Adrenal gland (tissue), 12 donors: ENCODE data around the gene METTL26. TPM values are rescaled to one million over a fixed set of nuclear protein-coding genes. Genes with fewer than 3 reads are reported as not detected.
"Not testable (repeated sequence)": the region's sequence is repeated elsewhere in the genome, so short reads cannot be mapped to it uniquely, and the experiment has no call there.

Experiments
- DNase-seq, 7 donors: peaks; one replicate each; pipeline ENCODE4 v3.0.0-alpha.2; 2019 to 2020
- H3K27ac ChIP-seq, 5 donors: fragments of 200-600 bp; sonication (generic) in 4 of 5; 1 replicate in 3 of 5; 2 replicates in 2 of 5; pipeline versions ENCODE4 v1.5.1 to v1.8.0; 2016 to 2020; ENCODE audit warnings: mild to moderate bottlenecking in 1 of 5
- H3K27me3 ChIP-seq: fragments of 200-600 bp; 2 replicates; pipeline ENCODE4 v1.8.0; 2021
- H3K36me3 ChIP-seq, 2 donors: fragments of 200-600 bp; replicated peaks in 1 of 2; 1 replicate in 1 of 2; 2 replicates in 1 of 2; pipeline versions ENCODE4 v1.5.1 to v1.8.0; 2018 to 2022
- H3K4me1 ChIP-seq, 2 donors: fragments of 200-600 bp; replicated peaks in 1 of 2; 1 replicate in 1 of 2; 2 replicates in 1 of 2; pipeline versions ENCODE4 v1.5.1 to v1.8.0; 2018 to 2021
- H3K4me3 ChIP-seq, 4 donors: fragments of 200-600 bp; sonication (generic) in 3 of 4; one replicate each; pipeline ENCODE4 v1.5.1; 2016 to 2018
- H3K9me3 ChIP-seq, 3 donors: fragments of 200-600 bp; sonication (generic) in 1 of 3; replicated peaks in 1 of 3; 1 replicate in 2 of 3; 2 replicates in 1 of 3; pipeline versions ENCODE4 v1.5.1 to v1.8.0; 2016 to 2021
- CTCF ChIP-seq, 6 experiments: fragments of 450-650 bp in 4 of 6; fragments of 200-600 bp in 2 of 6; sonication (generic) in 1 of 6; IDR thresholded peaks; 1 replicate in 5 of 6; 2 replicates in 1 of 6; pipeline versions ENCODE4 v1.5.1 to v1.8.0; 2016 to 2021; ENCODE audit warnings: antibody characterized with exemption in 6 of 6, mild to moderate bottlenecking in 2 of 6, moderate library complexity in 1 of 6
- POLR2A ChIP-seq, 2 donors: fragments of 450-650 bp; IDR thresholded peaks; one replicate each; pipeline ENCODE4 v1.6.1; 2017; ENCODE audit warnings: antibody characterized with exemption in 2 of 2, mild to moderate bottlenecking in 2 of 2, moderate library complexity in 1 of 2
- WGBS, 4 donors: extraction: QIAGEN DNeasy Blood & Tissue Kit in 2 of 4; methylation state at CpG; one replicate each; pipeline versions ENCODE4 v1.1.5 to v1.1.7; 2013 to 2017; 5-methylcytosine and 5-hydroxymethylcytosine counted together
- intact Hi-C, 2 donors: fragments of 100-400 bp; cut with DNase I; formaldehyde crosslinking; loops; one replicate each; pipeline versions ENCODE4 v1.14.1 to v1.15.0; 2022 to 2023
- polyA plus RNA-seq, 3 donors: library from polyadenylated mRNA; stranded (reverse); fragments of 200-250 nt in 2 of 3; fragments of 350-450 nt in 1 of 3; fragmentation: Illumina TruSeq in 1 of 3; extraction: RNeasy Lipid Tissue Mini Kit (QIAGEN cat#74804) in 1 of 3; gene quantifications; one replicate each; pipeline ENCODE4 v1.2.3, GENCODE V29; 2013 to 2014
- total RNA-seq, 9 donors: library from RNA; depleted of rRNA in 4 of 9; stranded (reverse); fragments of >200 nt in 4 of 9; fragments of 120-200 nt in 1 of 9; fragmentation: NEBNext Ultra II Directional in 1 of 9; extraction: Animal tissue kit (Norgen Biotek cat#: 25700) in 1 of 9; gene quantifications; one replicate each; pipeline versions ENCODE4 v1.1.0 to v1.2.4, GENCODE V29; 2013 to 2023
- donor health status: healthy with polysubstance abuse.
- donor health status: Bipolar disorder and iron deficiency.
- donor health status: DM: yes; HTN: yes; CAD: no.
- donor health status: DM: no; HTN: no; CAD: no.
- donor health status: DM: no; HTN: no; CAD: no.
- donor health status: DM: yes; HTN: yes; CAD: no.

METTL26 gene
- total and polyA plus RNA-seq, 12 donors: 40.4 to 403 (median 130) TPM

GRCh38 chr16:606656-607307 lies 29.3 kb downstream of the METTL26 start:
- Histone ChIP-seq H3K27ac (no peak overlapping the region), H3K27me3 (no peaks in the 10 kb centered on the region), H3K4me3 (no peak overlapping the region), H3K4me1 (no peaks in the 10 kb centered on the region), H3K9me3 (no peaks in the 10 kb centered on the region), H3K36me3 (no peaks in the 10 kb centered on the region)
- 93 to 98% (median 97%) methylated on average over 17 to 22 of the region's 22 CpGs for WGBS, 4 donors
- TF ChIP-seq CTCF (IDR thresholded peaks at IDR 0.05) (no peak), POLR2A (IDR thresholded peaks at IDR 0.05) (no peak)
- DNase-seq: no peak
- intact Hi-C loops: no loop called here

DNA sequence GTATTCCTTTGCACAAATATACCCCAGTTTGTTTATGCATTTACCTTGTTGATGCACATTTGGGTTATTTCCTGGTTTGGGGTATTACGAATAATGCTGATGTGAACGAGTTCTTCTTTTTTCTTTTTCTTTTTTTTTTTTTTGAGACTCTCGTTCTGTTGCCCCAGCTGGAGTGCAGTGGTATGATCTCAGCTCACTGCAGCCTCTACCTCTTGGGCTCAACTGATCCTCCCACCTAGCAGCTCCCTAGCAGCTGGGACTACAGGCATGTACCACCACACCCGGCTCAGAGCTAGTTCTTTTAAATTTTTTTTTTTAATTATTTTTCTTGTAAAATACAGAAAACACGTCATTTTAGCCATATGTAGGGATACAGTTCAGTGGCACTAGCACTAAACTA lies 32.2 kb downstream of the METTL26 start:
- no peaks in the 10 kb centered on the region for H3K27me3 ChIP-seq
- H3K27ac ChIP-seq: no peak overlapping the region
- intact Hi-C loops: no loop called here
- no peak for DNase-seq
- TF ChIP-seq POLR2A (IDR thresholded peaks at IDR 0.05) (no peak), CTCF (IDR thresholded peaks at IDR 0.05) (no peak)
- H3K4me1 ChIP-seq: no peaks in the 10 kb centered on the region
- H3K36me3 ChIP-seq: peaks cover 0 to 3% of the 10 kb centered on the region in 2 donors
- WGBS, 4 donors: 82 to 91% (median 84%) methylated on average over 5 of the region's 5 CpGs
- H3K9me3 ChIP-seq: no peaks in the 10 kb centered on the region
- no peak overlapping the region for H3K4me3 ChIP-seq

GRCh38 chr16:600781-601180 lies 35.3 kb downstream of the METTL26 start:
- Histone ChIP-seq H3K27me3 (no peaks in the 10 kb centered on the region), H3K36me3 (peaks cover 0 to 3% of the 10 kb centered on the region in 2 donors), H3K4me1 (no peaks in the 10 kb centered on the region), H3K4me3 (no peak overlapping the region), H3K9me3 (no peaks in the 10 kb centered on the region), H3K27ac (no peak overlapping the region)
- TF ChIP-seq CTCF (IDR thresholded peaks at IDR 0.05) (no peak), POLR2A (IDR thresholded peaks at IDR 0.05) (no peak)
- 52 to 61% (median 55%) methylated on average over 6 to 7 of the region's 7 CpGs for WGBS, 4 donors
- intact Hi-C loops: no loop called here
- peak in 1 of 7 donors; percentile 76 for DNase-seq

GRCh38 chr16:598823-599739 lies 37.0 kb downstream of the METTL26 start:
- no peaks in the 10 kb centered on the region for H3K27me3 ChIP-seq
- intact Hi-C loops: no loop called here
- 95 to 98% (median 96%) methylated on average over 36 to 43 of the region's 43 CpGs for WGBS, 4 donors
- no peak for DNase-seq
- no peaks in the 10 kb centered on the region for H3K4me1 ChIP-seq
- no peaks in the 10 kb centered on the region for H3K9me3 ChIP-seq
- no peak overlapping the region for H3K4me3 ChIP-seq
- TF ChIP-seq POLR2A (IDR thresholded peaks at IDR 0.05) (no peak), CTCF (IDR thresholded peaks at IDR 0.05) (no peak)
- no peak overlapping the region for H3K27ac ChIP-seq
- H3K36me3 ChIP-seq: peaks cover 0 to 3% of the 10 kb centered on the region in 2 donors

- H3K36me3 ChIP-seq, intact Hi-C loops, H3K4me3 ChIP-seq, H3K27me3 ChIP-seq, H3K27ac ChIP-seq, H3K9me3 ChIP-seq, DNase-seq, H3K4me1 ChIP-seq: not testable (repeated sequence)
- 95 to 98% (median 97%) methylated on average over 2 to 7 of the region's 7 CpGs for WGBS, 4 donors
Measured at GRCh38 chr16:597655-598054, 38.5 kb downstream of the METTL26 start.
